ENCODE measurements around the gene RBBP8NL.

The RBBP8NL gene

GRCh38 chr20:62451156-62451767 lies 23.9 kb upstream of the RBBP8NL start:
- 79 to 92% methylated on average over 6 to 8 of the region's 10 CpGs for WGBS, 2 experiments (ENCODE audit: insufficient coverage in 2 of 2)
- no peak overlapping the region for H3K4me3 ChIP-seq (ENCODE audit: extremely low read depth, insufficient read depth, low read length, poor library complexity, severe bottlenecking)
- peaks cover 5% of the 10 kb centered on the region for H3K4me1 ChIP-seq (ENCODE audit: control insufficient read depth, insufficient read depth, low read length, poor library complexity, severe bottlenecking)
- H3K27ac ChIP-seq (ENCODE audit: low read depth, low read length, severe bottlenecking), result no peak overlapping the region
- no peaks in the 10 kb centered on the region for H3K36me3 ChIP-seq (ENCODE audit: control insufficient read depth, insufficient read depth, low read length)
- H3K9me3 ChIP-seq (ENCODE audit: control insufficient read depth, low read length), result no peaks in the 10 kb centered on the region

- no peaks in the 10 kb centered on the region for H3K9me3 ChIP-seq (ENCODE audit: control insufficient read depth, low read length)
- H3K27ac ChIP-seq (ENCODE audit: low read depth, low read length, severe bottlenecking), result no peak overlapping the region
- no peaks in the 10 kb centered on the region for H3K4me1 ChIP-seq (ENCODE audit: control insufficient read depth, insufficient read depth, low read length, poor library complexity, severe bottlenecking)
- WGBS, 2 experiments (ENCODE audit: insufficient coverage in 2 of 2), result 83 to 91% methylated on average over 20 to 21 of the region's 24 CpGs
- H3K36me3 ChIP-seq (ENCODE audit: control insufficient read depth, insufficient read depth, low read length), result no peaks in the 10 kb centered on the region
- no peak overlapping the region for H3K4me3 ChIP-seq (ENCODE audit: extremely low read depth, insufficient read depth, low read length, poor library complexity, severe bottlenecking)
Observed at GRCh38 chr20:62449951-62450691, 22.8 kb upstream of the RBBP8NL start.

GRCh38 chr20:62448788-62449187 lies 21.4 kb upstream of the RBBP8NL start:
- H3K4me1 ChIP-seq (ENCODE audit: control insufficient read depth, insufficient read depth, low read length, poor library complexity, severe bottlenecking), result no peaks in the 10 kb centered on the region
- H3K36me3 ChIP-seq (ENCODE audit: control insufficient read depth, insufficient read depth, low read length), result no peaks in the 10 kb centered on the region
- no peak overlapping the region for H3K4me3 ChIP-seq (ENCODE audit: extremely low read depth, insufficient read depth, low read length, poor library complexity, severe bottlenecking)
- no peaks in the 10 kb centered on the region for H3K9me3 ChIP-seq (ENCODE audit: control insufficient read depth, low read length)
- no peak overlapping the region for H3K27ac ChIP-seq (ENCODE audit: low read depth, low read length, severe bottlenecking)
- 88 to 99% methylated on average over 12 to 13 of the region's 14 CpGs for WGBS, 2 experiments (ENCODE audit: insufficient coverage in 2 of 2)

- Histone ChIP-seq H3K27ac (ENCODE audit: low read depth, low read length, severe bottlenecking) (no peak overlapping the region), H3K36me3 (ENCODE audit: control insufficient read depth, insufficient read depth, low read length) (no peaks in the 10 kb centered on the region), H3K9me3 (ENCODE audit: control insufficient read depth, low read length) (no peaks in the 10 kb centered on the region), H3K4me3 (ENCODE audit: extremely low read depth, insufficient read depth, low read length, poor library complexity, severe bottlenecking) (no peak overlapping the region), H3K4me1 (ENCODE audit: control insufficient read depth, insufficient read depth, low read length, poor library complexity, severe bottlenecking) (no peaks in the 10 kb centered on the region)
- WGBS, 2 experiments (ENCODE audit: insufficient coverage in 2 of 2), result 85 to 88% methylated on average over 8 to 9 of the region's 10 CpGs
Observed at GRCh38 chr20:62448038-62448437, 20.7 kb upstream of the RBBP8NL start.

GRCh38 chr20:62446888-62447869 lies 19.8 kb upstream of the RBBP8NL start:
- H3K36me3 ChIP-seq (ENCODE audit: control insufficient read depth, insufficient read depth, low read length), result no peaks in the 10 kb centered on the region
- H3K9me3 ChIP-seq (ENCODE audit: control insufficient read depth, low read length), result no peaks in the 10 kb centered on the region
- no peaks in the 10 kb centered on the region for H3K4me1 ChIP-seq (ENCODE audit: control insufficient read depth, insufficient read depth, low read length, poor library complexity, severe bottlenecking)
- no peak overlapping the region for H3K4me3 ChIP-seq (ENCODE audit: extremely low read depth, insufficient read depth, low read length, poor library complexity, severe bottlenecking)
- no peak overlapping the region for H3K27ac ChIP-seq (ENCODE audit: low read depth, low read length, severe bottlenecking)
- 93 to 94% methylated on average over 41 to 43 of the region's 44 CpGs for WGBS, 2 experiments (ENCODE audit: insufficient coverage in 2 of 2)

GRCh38 chr20:62446481-62446880 lies 19.1 kb upstream of the RBBP8NL start:
- H3K27ac ChIP-seq (ENCODE audit: low read depth, low read length, severe bottlenecking), result no peak overlapping the region
- 62 to 76% methylated on average over 4 to 10 of the region's 12 CpGs for WGBS, 2 experiments (ENCODE audit: insufficient coverage in 2 of 2)
- H3K36me3 ChIP-seq (ENCODE audit: control insufficient read depth, insufficient read depth, low read length), result no peaks in the 10 kb centered on the region
- no peak overlapping the region for H3K4me3 ChIP-seq (ENCODE audit: extremely low read depth, insufficient read depth, low read length, poor library complexity, severe bottlenecking)
- no peaks in the 10 kb centered on the region for H3K9me3 ChIP-seq (ENCODE audit: control insufficient read depth, low read length)
- H3K4me1 ChIP-seq (ENCODE audit: control insufficient read depth, insufficient read depth, low read length, poor library complexity, severe bottlenecking), result no peaks in the 10 kb centered on the region

DNA sequence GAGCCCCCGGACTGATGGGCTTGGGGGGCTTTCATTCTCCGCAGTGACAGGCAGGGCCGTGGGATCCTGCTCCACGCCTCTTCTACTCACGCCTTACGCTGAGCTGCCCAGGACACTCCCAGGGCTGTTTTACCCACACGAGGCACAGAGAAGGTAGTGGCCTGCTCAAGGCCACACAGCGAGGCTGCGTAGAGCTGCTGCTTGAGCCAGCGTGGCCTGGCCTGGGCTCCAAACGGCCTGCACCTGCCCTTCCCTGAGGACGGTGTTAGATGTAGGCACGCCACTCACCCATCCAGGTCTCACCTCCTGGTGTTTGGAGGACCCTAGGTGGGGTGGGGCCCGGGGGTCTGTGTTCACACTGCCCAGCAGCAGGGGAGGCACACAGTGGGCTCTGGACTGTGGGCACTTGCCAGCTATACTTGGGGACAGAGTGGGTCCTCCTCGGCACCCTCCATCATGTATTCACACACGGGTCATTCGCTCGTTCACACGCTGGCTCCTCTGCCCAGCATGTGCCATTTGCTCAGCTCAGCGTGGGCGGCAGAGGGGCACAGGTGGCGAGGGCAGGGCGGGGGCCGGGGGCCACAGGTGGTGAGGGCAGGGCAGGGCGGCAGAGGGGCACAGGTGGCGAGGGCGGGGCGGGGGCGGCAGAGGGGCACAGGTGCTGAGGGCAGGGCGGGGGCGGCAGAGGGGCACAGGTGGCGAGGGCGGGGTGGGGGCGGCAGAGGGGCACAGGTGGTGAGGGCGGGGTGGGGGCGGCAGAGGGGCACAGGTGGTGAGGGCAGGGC lies 18.4 kb upstream of the RBBP8NL start:
- Histone ChIP-seq H3K27ac (ENCODE audit: low read depth, low read length, severe bottlenecking) (no peak overlapping the region), H3K4me3 (ENCODE audit: extremely low read depth, insufficient read depth, low read length, poor library complexity, severe bottlenecking) (no peak overlapping the region), H3K9me3 (ENCODE audit: control insufficient read depth, low read length) (no peaks in the 10 kb centered on the region), H3K4me1 (ENCODE audit: control insufficient read depth, insufficient read depth, low read length, poor library complexity, severe bottlenecking) (no peaks in the 10 kb centered on the region), H3K36me3 (ENCODE audit: control insufficient read depth, insufficient read depth, low read length) (no peaks in the 10 kb centered on the region)
- 93 to 95% methylated on average over 19 to 26 of the region's 36 CpGs for WGBS, 2 experiments (ENCODE audit: insufficient coverage in 2 of 2)

- Histone ChIP-seq H3K36me3 (ENCODE audit: control insufficient read depth, insufficient read depth, low read length) (no peaks in the 10 kb centered on the region), H3K9me3 (ENCODE audit: control insufficient read depth, low read length) (no peaks in the 10 kb centered on the region), H3K4me1 (ENCODE audit: control insufficient read depth, insufficient read depth, low read length, poor library complexity, severe bottlenecking) (no peaks in the 10 kb centered on the region), H3K27ac (ENCODE audit: low read depth, low read length, severe bottlenecking) (no peak overlapping the region), H3K4me3 (ENCODE audit: extremely low read depth, insufficient read depth, low read length, poor library complexity, severe bottlenecking) (no peak overlapping the region)
- WGBS, 2 experiments (ENCODE audit: insufficient coverage in 2 of 2), result 89 to 92% methylated on average over 6 of the region's 6 CpGs
Observed at GRCh38 chr20:62444286-62444685, 16.9 kb upstream of the RBBP8NL start.

GRCh38 chr20:62441987-62442539 lies 14.7 kb upstream of the RBBP8NL start:
- Histone ChIP-seq H3K4me1 (ENCODE audit: control insufficient read depth, insufficient read depth, low read length, poor library complexity, severe bottlenecking) (no peaks in the 10 kb centered on the region), H3K36me3 (ENCODE audit: control insufficient read depth, insufficient read depth, low read length) (no peaks in the 10 kb centered on the region), H3K9me3 (ENCODE audit: control insufficient read depth, low read length) (no peaks in the 10 kb centered on the region), H3K4me3 (ENCODE audit: extremely low read depth, insufficient read depth, low read length, poor library complexity, severe bottlenecking) (no peak overlapping the region), H3K27ac (ENCODE audit: low read depth, low read length, severe bottlenecking) (no peak overlapping the region)
- 86 to 87% methylated on average over 13 to 16 of the region's 16 CpGs for WGBS, 2 experiments (ENCODE audit: insufficient coverage in 2 of 2)

GRCh38 chr20:62439218-62439617 lies 11.9 kb upstream of the RBBP8NL start:
- no peak overlapping the region for H3K27ac ChIP-seq (ENCODE audit: low read depth, low read length, severe bottlenecking)
- H3K4me3 ChIP-seq (ENCODE audit: extremely low read depth, insufficient read depth, low read length, poor library complexity, severe bottlenecking), result no peak overlapping the region
- WGBS, 2 experiments (ENCODE audit: insufficient coverage in 2 of 2), result 88 to 97% methylated on average over 4 of the region's 5 CpGs
- no peaks in the 10 kb centered on the region for H3K4me1 ChIP-seq (ENCODE audit: control insufficient read depth, insufficient read depth, low read length, poor library complexity, severe bottlenecking)
- no peaks in the 10 kb centered on the region for H3K36me3 ChIP-seq (ENCODE audit: control insufficient read depth, insufficient read depth, low read length)
- no peaks in the 10 kb centered on the region for H3K9me3 ChIP-seq (ENCODE audit: control insufficient read depth, low read length)
